A673 (cell line): Measurements from ENCODE around the gene PDE10A.

Experiments used
- EZH2 ChIP-seq: fragments of 200-600 bp; sonication (generic); IDR thresholded peaks from 2 replicates; pipeline ENCODE4 v1.6.1; 2017; ENCODE audit warnings: borderline replicate concordance, low read depth, mild to moderate bottlenecking, mixed read lengths, antibody characterized with exemption, low read length; ENCODE audit not compliant: poor library complexity, severe bottlenecking
- TF ChIP-seq, protein P1 (sequence below): fragments of 300-800, 200-600 bp; sonication (generic); conservative IDR thresholded peaks from 2 replicates; pipeline ENCODE4 v1.5.1; 2017; ENCODE audit warnings: low read depth, mild to moderate bottlenecking, antibody characterized with exemption, low read length, moderate library complexity, mixed read lengths

DNA sequence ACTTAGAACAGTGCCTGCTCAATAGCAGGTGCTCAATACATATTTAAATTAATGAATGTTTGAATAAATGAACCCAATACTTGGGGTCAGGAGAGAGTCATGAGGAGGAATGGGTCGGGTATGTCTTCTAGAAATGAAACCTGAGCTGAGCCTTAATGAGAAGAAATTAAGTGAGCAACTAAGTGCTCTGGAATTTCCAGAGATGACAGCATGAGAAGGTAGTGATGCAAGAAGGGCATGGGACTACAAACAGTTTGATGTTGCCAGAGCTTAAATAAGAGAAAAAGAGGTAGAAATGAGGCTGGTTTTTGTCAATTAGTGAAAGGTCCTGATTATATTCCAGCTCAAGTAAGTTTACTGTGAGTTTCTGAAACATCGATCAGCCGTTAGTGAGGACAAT is 82.9 kb downstream of the PDE10A start:
- TF ChIP-seq, protein P1, sequence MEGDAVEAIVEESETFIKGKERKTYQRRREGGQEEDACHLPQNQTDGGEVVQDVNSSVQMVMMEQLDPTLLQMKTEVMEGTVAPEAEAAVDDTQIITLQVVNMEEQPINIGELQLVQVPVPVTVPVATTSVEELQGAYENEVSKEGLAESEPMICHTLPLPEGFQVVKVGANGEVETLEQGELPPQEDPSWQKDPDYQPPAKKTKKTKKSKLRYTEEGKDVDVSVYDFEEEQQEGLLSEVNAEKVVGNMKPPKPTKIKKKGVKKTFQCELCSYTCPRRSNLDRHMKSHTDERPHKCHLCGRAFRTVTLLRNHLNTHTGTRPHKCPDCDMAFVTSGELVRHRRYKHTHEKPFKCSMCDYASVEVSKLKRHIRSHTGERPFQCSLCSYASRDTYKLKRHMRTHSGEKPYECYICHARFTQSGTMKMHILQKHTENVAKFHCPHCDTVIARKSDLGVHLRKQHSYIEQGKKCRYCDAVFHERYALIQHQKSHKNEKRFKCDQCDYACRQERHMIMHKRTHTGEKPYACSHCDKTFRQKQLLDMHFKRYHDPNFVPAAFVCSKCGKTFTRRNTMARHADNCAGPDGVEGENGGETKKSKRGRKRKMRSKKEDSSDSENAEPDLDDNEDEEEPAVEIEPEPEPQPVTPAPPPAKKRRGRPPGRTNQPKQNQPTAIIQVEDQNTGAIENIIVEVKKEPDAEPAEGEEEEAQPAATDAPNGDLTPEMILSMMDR, result no peak
- no peak for TF ChIP-seq EZH2
